Skeletal muscle satellite cell (primary cell): ENCODE results near the gene ZNF532.

Source experiments
- H3K27me3 ChIP-seq: 2 replicates; pipeline ENCODE4 v1.7.0; 2013; ENCODE audit warnings: low read length; ENCODE audit not compliant: control insufficient read depth, insufficient read depth
- H3K36me3 ChIP-seq: 2 replicates; pipeline ENCODE4 v1.7.0; 2013; ENCODE audit warnings: mild to moderate bottlenecking, control low read depth, low read length; ENCODE audit not compliant: insufficient read depth
- H3K4me1 ChIP-seq: 2 replicates; pipeline ENCODE4 v1.7.0; 2013; ENCODE audit warnings: low read length; ENCODE audit not compliant: control insufficient read depth, insufficient read depth
- H3K4me2 ChIP-seq: 2 replicates; pipeline ENCODE4 v1.7.0; 2013; ENCODE audit warnings: mild to moderate bottlenecking, low read length
- H3K4me3 ChIP-seq: 2 replicates; pipeline ENCODE4 v1.7.0; 2013; ENCODE audit warnings: low read length
- H3K9ac ChIP-seq: 2 replicates; pipeline ENCODE4 v1.7.0; 2013; ENCODE audit warnings: mild to moderate bottlenecking, low read depth, low read length, moderate library complexity
- H3K9me3 ChIP-seq: replicated peaks from 2 replicates; pipeline ENCODE4 v1.7.0; 2013; ENCODE audit warnings: mild to moderate bottlenecking, control low read depth, low read length

The ZNF532 gene

GRCh38 chr18:58863539-58864145, 1.0 kb upstream of the ZNF532 start:
- peak overlapping the region; percentile 66 for H3K4me3 ChIP-seq
- peaks cover 28% of the 10 kb centered on the region for H3K36me3 ChIP-seq
- H3K9ac ChIP-seq, result peak overlapping the region; percentile 85
- peak overlapping the region; percentile 83 for H3K4me2 ChIP-seq
- H3K9me3 ChIP-seq, result no peaks in the 10 kb centered on the region
- no peaks in the 10 kb centered on the region for H3K27me3 ChIP-seq
- peaks cover 20% of the 10 kb centered on the region for H3K4me1 ChIP-seq

- Histone ChIP-seq H3K4me1 (peaks cover 20% of the 10 kb centered on the region), H3K27me3 (no peaks in the 10 kb centered on the region), H3K4me2 (peak overlapping the region; percentile 83), H3K4me3 (no peak overlapping the region), H3K36me3 (peaks cover 35% of the 10 kb centered on the region), H3K9me3 (no peaks in the 10 kb centered on the region), H3K9ac (no peak overlapping the region)
These were observed 435 bp downstream of the ZNF532 start for GRCh38 chr18:58865033-58865590.

GRCh38 chr18:58865701-58866065, 1.0 kb downstream of the ZNF532 start:
- Histone ChIP-seq H3K9me3 (no peaks in the 10 kb centered on the region), H3K4me3 (no peak overlapping the region), H3K9ac (no peak overlapping the region), H3K36me3 (peaks cover 39% of the 10 kb centered on the region), H3K4me2 (no peak overlapping the region), H3K4me1 (peaks cover 20% of the 10 kb centered on the region), H3K27me3 (no peaks in the 10 kb centered on the region)

GRCh38 chr18:58866066-58866772, 1.5 kb downstream of the ZNF532 start:
- Histone ChIP-seq H3K4me2 (no peak overlapping the region), H3K4me1 (peaks cover 20% of the 10 kb centered on the region), H3K9ac (no peak overlapping the region), H3K9me3 (no peaks in the 10 kb centered on the region), H3K4me3 (no peak overlapping the region), H3K36me3 (peaks cover 43% of the 10 kb centered on the region), H3K27me3 (no peaks in the 10 kb centered on the region)

GRCh38 chr18:58866773-58867150, 2.1 kb downstream of the ZNF532 start:
- no peaks in the 10 kb centered on the region for H3K9me3 ChIP-seq
- H3K36me3 ChIP-seq, result peaks cover 45% of the 10 kb centered on the region
- H3K4me1 ChIP-seq, result peaks cover 20% of the 10 kb centered on the region
- H3K27me3 ChIP-seq, result no peaks in the 10 kb centered on the region
- no peak overlapping the region for H3K4me3 ChIP-seq
- no peak overlapping the region for H3K4me2 ChIP-seq
- H3K9ac ChIP-seq, result no peak overlapping the region

GRCh38 chr18:58867281-58867961, 2.7 kb downstream of the ZNF532 start:
- H3K4me3 ChIP-seq, result no peak overlapping the region

GRCh38 chr18:58868440-58868839, 3.8 kb downstream of the ZNF532 start:
- Histone ChIP-seq H3K4me3 (no peak overlapping the region), H3K27me3 (no peaks in the 10 kb centered on the region), H3K9ac (no peak overlapping the region), H3K4me2 (no peak overlapping the region), H3K4me1 (peaks cover 11% of the 10 kb centered on the region), H3K9me3 (no peaks in the 10 kb centered on the region), H3K36me3 (peaks cover 45% of the 10 kb centered on the region)

More at GRCh38 chr18:58867281-58867961, 2.7 kb downstream of the ZNF532 start:
- H3K9ac ChIP-seq, result no peak overlapping the region
- peaks cover 18% of the 10 kb centered on the region for H3K4me1 ChIP-seq
- H3K4me2 ChIP-seq, result no peak overlapping the region
- H3K27me3 ChIP-seq, result no peaks in the 10 kb centered on the region
- peaks cover 45% of the 10 kb centered on the region for H3K36me3 ChIP-seq
- H3K9me3 ChIP-seq, result no peaks in the 10 kb centered on the region

- no peak overlapping the region for H3K9ac ChIP-seq
- H3K4me1 ChIP-seq, result no peaks in the 10 kb centered on the region
- H3K27me3 ChIP-seq, result no peaks in the 10 kb centered on the region
- no peak overlapping the region for H3K4me2 ChIP-seq
- H3K4me3 ChIP-seq, result no peak overlapping the region
- H3K9me3 ChIP-seq, result no peaks in the 10 kb centered on the region
- H3K36me3 ChIP-seq, result peaks cover 50% of the 10 kb centered on the region
These were observed 5.5 kb downstream of the ZNF532 start for GRCh38 chr18:58870130-58870529.

- Histone ChIP-seq H3K9me3 (no peaks in the 10 kb centered on the region), H3K27me3 (no peaks in the 10 kb centered on the region), H3K9ac (no peak overlapping the region), H3K4me2 (no peak overlapping the region), H3K36me3 (peaks cover 50% of the 10 kb centered on the region), H3K4me3 (no peak overlapping the region), H3K4me1 (no peaks in the 10 kb centered on the region)
These were observed 5.9 kb downstream of the ZNF532 start for GRCh38 chr18:58870621-58871020.

- Histone ChIP-seq H3K27me3 (no peaks in the 10 kb centered on the region), H3K4me2 (no peak overlapping the region), H3K36me3 (peaks cover 46% of the 10 kb centered on the region), H3K9me3 (no peaks in the 10 kb centered on the region), H3K4me1 (no peaks in the 10 kb centered on the region), H3K4me3 (no peak overlapping the region), H3K9ac (no peak overlapping the region)
These were observed 7.1 kb downstream of the ZNF532 start for GRCh38 chr18:58871514-58872420.

GRCh38 chr18:58878640-58879039, 14.0 kb downstream of the ZNF532 start:
- no peak overlapping the region for H3K9ac ChIP-seq
- no peaks in the 10 kb centered on the region for H3K4me1 ChIP-seq
- H3K27me3 ChIP-seq, result no peaks in the 10 kb centered on the region
- no peak overlapping the region for H3K4me2 ChIP-seq
- no peak overlapping the region for H3K4me3 ChIP-seq
- no peaks in the 10 kb centered on the region for H3K9me3 ChIP-seq
- H3K36me3 ChIP-seq, result peaks cover 21% of the 10 kb centered on the region
